Activated naive CD8-positive, alpha-beta T cell treated with anti-CD3 and anti-CD28 coated beads, Interleukin-2, amount 10 ng/mL, durations not matched to agents 7 days and 5 days (primary cell): ENCODE measurements around the gene CEP112. TPM values are rescaled to one million over a fixed set of nuclear protein-coding genes. Genes with fewer than 3 reads are reported as not detected.

Experiments
- ATAC-seq: fragments of 150-1000 bp; cut with Tn5 transposase; one replicate; pipeline ENCODE4 v1.10.0; 2021; ENCODE audit warnings: low read depth, moderate library complexity
- POLR2A ChIA-PET: fragments of 350-600 bp; sonication (Branson Sonifier 250); formaldehyde crosslinking; loops from one replicate; lab custom pipeline; 2021; ENCODE audit warnings: antibody characterized with exemption; lab: Charles Lee
- DNase-seq: peaks from one replicate; pipeline ENCODE4 v3.0.0; 2021
- H3K27ac Mint-ChIP-seq: one replicate; pipeline ENCODE4 v1.8.0; 2022; ENCODE audit warnings: mild to moderate bottlenecking, mixed read lengths
- H3K27me3 Mint-ChIP-seq: one replicate; pipeline ENCODE4 v1.8.0; 2022; ENCODE audit warnings: mild to moderate bottlenecking, moderate library complexity, mixed read lengths
- H3K36me3 Mint-ChIP-seq: one replicate; pipeline ENCODE4 v1.8.0; 2021; ENCODE audit warnings: mild to moderate bottlenecking, mixed read lengths
- H3K4me1 Mint-ChIP-seq: one replicate; pipeline ENCODE4 v1.8.0; 2021; ENCODE audit warnings: mixed read lengths
- H3K4me3 Mint-ChIP-seq: one replicate; pipeline ENCODE4 v1.8.0; 2022; ENCODE audit warnings: mild to moderate bottlenecking, moderate library complexity, mixed read lengths
- H3K9me3 Mint-ChIP-seq: one replicate; pipeline ENCODE4 v1.8.0; 2021; ENCODE audit warnings: mixed read lengths
- total RNA-seq, 2 experiments: library from RNA; stranded (reverse); gene quantifications; one replicate each; pipeline ENCODE4 v1.2.3, GENCODE V29; 2021

CEP112 gene
- total RNA-seq, 2 experiments from 2014 or later, result 2.1 to 3.8 TPM

DNA sequence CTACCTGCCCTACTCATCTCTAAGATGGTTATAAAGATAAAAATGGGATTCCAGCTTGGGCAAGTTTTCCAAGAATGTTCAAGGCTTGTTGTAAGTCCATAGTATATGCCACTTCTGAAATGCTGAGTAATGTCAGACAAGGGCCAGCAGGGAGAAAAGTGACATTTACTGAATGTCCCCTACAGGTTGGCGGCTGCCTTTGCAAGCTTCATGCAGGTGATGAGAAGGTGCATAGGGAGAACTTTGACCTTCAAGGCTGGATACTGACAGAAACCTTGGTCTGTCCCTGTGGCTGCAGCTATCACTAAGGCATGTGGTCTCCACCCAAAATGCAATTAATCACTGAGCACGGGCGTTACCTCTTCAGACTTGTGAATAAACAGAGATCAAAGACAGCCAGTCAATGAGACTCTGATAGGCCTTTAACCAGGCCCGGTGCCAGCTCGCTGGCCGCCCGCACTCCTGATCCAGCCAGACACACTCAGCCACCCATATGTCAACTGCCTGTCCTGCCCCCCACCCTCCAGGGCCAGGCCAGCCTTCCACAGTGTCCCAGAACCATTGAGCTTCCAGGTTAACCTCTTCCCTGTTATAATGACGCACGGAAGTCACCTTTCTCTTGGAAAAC lies 603.6 kb downstream of the CEP112 start:
- no peaks in the 10 kb centered on the region for H3K36me3 Mint-ChIP-seq
- H3K4me3 Mint-ChIP-seq, result no peak overlapping the region
- H3K9me3 Mint-ChIP-seq, result no peaks in the 10 kb centered on the region
- POLR2A ChIA-PET, result no interaction called here
- DNase-seq (no peak), ATAC-seq (no peak)
- no peak overlapping the region for H3K27ac Mint-ChIP-seq
- no peaks in the 10 kb centered on the region for H3K27me3 Mint-ChIP-seq
- H3K4me1 Mint-ChIP-seq, result peaks cover 10% of the 10 kb centered on the region

DNA sequence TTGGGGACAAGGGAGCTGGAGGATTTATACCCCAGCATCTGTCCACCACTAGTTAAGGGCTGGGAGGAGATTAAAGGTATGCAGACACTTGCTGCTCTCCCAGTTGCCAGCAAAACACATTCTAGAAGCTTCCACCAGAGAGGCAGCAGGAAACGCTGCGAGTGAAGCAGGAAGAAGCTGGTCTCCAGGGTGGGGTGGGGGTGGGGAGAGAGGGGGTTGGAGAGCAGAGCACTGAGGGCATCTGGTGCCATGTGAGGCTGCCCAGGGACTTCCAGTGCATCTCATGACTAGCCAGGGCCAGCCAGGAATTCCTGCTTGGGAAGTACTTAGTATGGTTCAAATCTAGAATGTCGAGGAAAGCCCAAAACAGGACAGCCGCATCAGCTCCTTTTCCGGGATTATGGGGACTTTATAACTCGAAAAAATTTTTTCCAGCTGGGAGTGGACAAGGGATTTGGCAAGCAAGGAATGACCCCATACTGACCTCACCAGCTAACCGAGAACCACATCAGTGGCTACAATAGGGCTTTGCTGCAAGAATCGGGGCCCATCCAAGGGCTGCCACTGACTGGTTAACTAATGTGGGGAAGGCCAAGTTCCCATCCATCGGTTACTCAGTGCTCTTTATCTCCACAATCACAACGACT lies 604.3 kb downstream of the CEP112 start:
- POLR2A ChIA-PET, result interaction anchor here (0.6 kb wide), 1 partner anchor 1403 kb away, joined by 4 read pairs; no protein-coding TSS in a partner anchor

DNA sequence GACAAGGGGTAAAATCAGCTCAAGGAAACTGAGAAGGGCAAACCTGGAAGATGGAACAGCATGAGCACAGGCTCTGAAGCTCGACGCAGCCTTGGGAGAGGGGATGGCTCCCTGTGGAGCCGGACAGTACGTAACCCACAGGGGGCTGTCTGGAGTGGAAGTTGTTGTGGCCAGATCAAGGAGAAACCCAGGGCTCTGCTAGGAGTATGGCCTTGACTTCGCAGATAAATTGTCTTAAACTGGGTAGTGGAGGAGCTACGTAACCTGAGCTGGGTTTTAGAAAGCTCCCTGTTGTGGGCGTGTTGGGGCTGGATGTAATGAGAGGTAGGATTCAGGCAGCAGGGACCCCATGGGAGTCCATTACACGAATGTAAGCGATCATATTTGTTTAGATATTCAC lies 605.0 kb downstream of the CEP112 start:
- Mint-ChIP-seq H3K27me3 (no peaks in the 10 kb centered on the region), H3K4me3 (no peak overlapping the region), H3K36me3 (no peaks in the 10 kb centered on the region), H3K27ac (no peak overlapping the region), H3K9me3 (no peaks in the 10 kb centered on the region), H3K4me1 (peaks cover 2% of the 10 kb centered on the region)
- ATAC-seq (no peak), DNase-seq (no peak)
- POLR2A ChIA-PET, result interaction anchor here (0.6 kb wide), 1 partner anchor 1404 kb away, joined by 4 read pairs; no protein-coding TSS in a partner anchor

More for the DNA sequence above, 604.3 kb downstream of the CEP112 start:
- ATAC-seq (no peak), DNase-seq (no peak)
- H3K27me3 Mint-ChIP-seq, result no peaks in the 10 kb centered on the region
- no peak overlapping the region for H3K4me3 Mint-ChIP-seq
- H3K36me3 Mint-ChIP-seq, result no peaks in the 10 kb centered on the region
- no peaks in the 10 kb centered on the region for H3K9me3 Mint-ChIP-seq
- peaks cover 3% of the 10 kb centered on the region for H3K4me1 Mint-ChIP-seq
- H3K27ac Mint-ChIP-seq, result no peak overlapping the region

Other genes with a start within 250 kb of the CEP112 start
- gene APOH, start 37.3 kb upstream of the CEP112 start, total RNA-seq, result not detected
- gene PRKCA, start 110.5 kb upstream of the CEP112 start, total RNA-seq, result 10 to 100 TPM; 66.1 to 66.5 TPM